ENCODE measurements around the gene ACTN2.

GRCh38 chr1:236702791-236703394 is 16.6 kb downstream of the ACTN2 start:
- no peak for TF ChIP-seq CTCF (IDR thresholded peaks at IDR 0.05; ENCODE audit: extremely low read depth in 1 of 2, insufficient read depth in 1 of 2, low read depth in 1 of 2, low read length in 2 of 2)
- TF ChIP-seq POLR2A (IDR thresholded peaks at IDR 0.05; ENCODE audit: low read depth, low read length) = no peak
- TF ChIP-seq, protein P1, sequence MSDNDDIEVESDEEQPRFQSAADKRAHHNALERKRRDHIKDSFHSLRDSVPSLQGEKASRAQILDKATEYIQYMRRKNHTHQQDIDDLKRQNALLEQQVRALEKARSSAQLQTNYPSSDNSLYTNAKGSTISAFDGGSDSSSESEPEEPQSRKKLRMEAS (IDR thresholded peaks at IDR 0.05; ENCODE audit: insufficient read depth, insufficient read length) = no peak
- TF ChIP-seq EZH2 (IDR thresholded peaks at IDR 0.05; ENCODE audit: borderline replicate concordance, low read depth, low read length, severe bottlenecking) = no peak
- TF ChIP-seq FOS (IDR thresholded peaks at IDR 0.05; ENCODE audit: borderline replicate concordance, insufficient read depth, low read length) = no peak
- TF ChIP-seq POLR2AphosphoS5 (IDR thresholded peaks at IDR 0.05; ENCODE audit: insufficient read depth, low read depth, low read length) = no peak
- TF ChIP-seq MYC (IDR thresholded peaks at IDR 0.05; ENCODE audit: low read depth, low read length) = no peak
- TF ChIP-seq GATA2 (IDR thresholded peaks at IDR 0.05; ENCODE audit: insufficient read depth, insufficient read length, low read depth, low read length) = no peak
- no peak for TF ChIP-seq JUN (IDR thresholded peaks at IDR 0.05; ENCODE audit: borderline replicate concordance, insufficient read depth, insufficient read length, low read depth)

Measured in endothelial cell of umbilical vein (primary cell).